GM18498 (cell line): ENCODE results near the gene MED8.

Experiments
- ATAC-seq: cut with Tn5 transposase; IDR thresholded peaks from one replicate; pipeline ENCODE4 v1.9.1; 2021; ENCODE audit warnings: mild to moderate bottlenecking, moderate library complexity; ENCODE audit not compliant: unreplicated experiment

Gene MED8

DNA sequence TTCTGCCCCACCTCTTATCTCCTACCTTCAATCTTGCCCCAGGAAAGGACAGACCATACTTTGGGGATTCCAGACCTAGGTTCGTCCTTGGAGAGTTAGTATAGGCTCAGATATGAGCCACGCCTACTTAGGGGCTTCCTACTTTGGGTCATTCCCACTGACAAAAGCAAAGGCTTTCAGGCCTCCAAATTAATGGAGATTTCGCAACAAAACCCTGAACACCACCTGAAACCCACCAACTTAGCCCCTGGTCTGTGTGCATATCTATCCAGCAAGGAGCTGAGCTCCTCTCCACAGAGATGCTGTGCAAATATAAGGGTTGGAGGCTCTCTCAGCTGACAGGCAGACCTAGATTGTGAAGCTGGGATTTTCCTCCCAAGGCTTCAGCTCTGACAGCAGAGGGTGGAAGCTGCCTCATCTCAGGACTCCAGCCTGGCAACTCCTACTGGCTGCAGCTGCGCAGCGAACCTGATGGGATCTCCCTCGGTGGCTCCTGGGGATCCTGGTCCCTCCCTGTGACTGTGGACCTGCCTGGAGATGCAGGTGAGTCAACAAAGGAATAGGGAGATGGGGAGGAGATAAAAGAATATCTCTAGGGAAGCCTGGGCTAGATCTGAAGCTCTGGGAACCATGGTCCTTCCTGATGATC, 49.9 kb downstream of the MED8 start:
- ATAC-seq: no peak

DNA sequence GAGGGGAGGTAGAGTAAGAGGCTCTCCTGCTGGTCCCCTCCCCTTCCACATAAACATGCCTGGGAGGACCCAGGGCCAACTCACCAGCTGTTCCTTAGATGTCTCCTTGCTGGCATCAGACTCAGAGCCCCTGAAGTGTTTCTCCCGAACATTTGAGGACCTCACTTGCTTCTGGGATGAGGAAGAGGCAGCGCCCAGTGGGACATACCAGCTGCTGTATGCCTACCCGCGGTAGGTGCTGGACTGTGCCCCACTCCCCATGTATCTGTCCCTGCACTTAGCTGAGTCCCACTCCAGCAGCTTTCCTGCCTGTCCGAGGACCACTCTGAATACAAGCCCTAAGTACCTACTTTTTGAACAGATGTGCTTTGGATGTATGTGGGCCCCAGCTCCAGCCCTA, 51.6 kb downstream of the MED8 start:
- ATAC-seq: no peak

DNA sequence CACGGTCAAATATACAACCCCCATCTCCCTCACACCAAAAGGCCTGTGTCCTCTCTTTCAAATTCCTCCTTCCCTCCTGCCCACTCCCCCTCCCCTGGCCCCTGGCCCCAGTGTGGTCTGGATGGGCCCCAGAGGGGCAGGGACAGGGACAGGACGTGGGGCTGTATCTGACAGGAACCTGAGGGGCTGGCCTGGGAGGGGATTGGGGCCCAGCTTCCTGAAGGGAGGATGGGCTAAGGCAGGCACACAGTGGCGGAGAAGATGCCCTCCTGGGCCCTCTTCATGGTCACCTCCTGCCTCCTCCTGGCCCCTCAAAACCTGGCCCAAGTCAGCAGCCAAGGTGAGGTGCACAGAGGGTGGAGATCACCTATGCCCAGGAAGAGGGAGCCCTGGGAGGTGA, 52.0 kb downstream of the MED8 start, which contains the start of gene MPL:
MPL (plus strand) TSS at position 231 of the 400 bp plus-strand sequence; CDS start at position 262, 31 bp downstream.
- ATAC-seq: no peak

DNA sequence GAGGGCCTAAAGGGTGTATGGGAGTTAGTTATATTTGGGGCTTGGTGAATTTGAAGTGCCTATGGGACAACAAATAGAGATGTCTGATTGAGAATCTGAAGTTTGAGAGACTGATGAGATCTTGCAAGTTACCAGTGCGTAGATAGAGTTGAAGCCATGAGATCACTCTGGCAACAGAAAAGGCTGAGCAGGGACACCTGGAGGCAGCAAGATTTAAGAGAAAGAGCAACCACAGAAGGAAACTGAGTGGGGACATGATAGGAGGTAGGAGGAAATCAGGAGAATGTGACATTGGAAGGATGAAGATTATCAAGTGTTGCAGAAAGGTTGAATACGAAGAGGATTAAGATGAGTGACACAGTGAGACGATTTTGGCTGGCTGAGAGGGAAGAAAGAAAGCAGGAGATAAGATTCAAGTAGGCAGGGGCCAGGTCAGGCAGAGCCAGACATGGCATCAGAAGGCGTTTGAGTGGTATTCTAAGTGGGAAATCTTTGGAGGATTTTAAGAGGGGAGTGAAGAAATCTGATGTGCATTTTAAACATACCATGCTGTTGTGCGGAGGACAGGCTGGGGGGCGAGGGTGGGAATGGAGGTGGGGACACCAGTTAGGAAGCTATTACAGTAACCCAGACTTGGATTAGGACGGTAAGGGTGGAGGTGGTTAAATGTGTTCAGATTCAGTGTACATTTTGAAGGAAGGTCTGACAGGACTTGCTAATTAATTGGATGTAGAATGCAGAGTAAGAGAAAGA, 55.0 kb downstream of the MED8 start:
- no peak for ATAC-seq
